GM23248 (cell line): ENCODE data around the gene KIF18B.

Experiments used
- EZH2 ChIP-seq: fragments of 200-600 bp; sonication (generic); IDR thresholded peaks from 2 replicates; pipeline ENCODE4 v1.6.1; 2018; ENCODE audit warnings: antibody characterized with exemption, mild to moderate bottlenecking; ENCODE audit not compliant: insufficient read depth, poor library complexity, severe bottlenecking
- EZH2phosphoT487 ChIP-seq: fragments of 200-600 bp; sonication (generic); IDR thresholded peaks from 2 replicates; pipeline ENCODE4 v1.6.1; 2018; ENCODE audit warnings: antibody characterized with exemption, moderate library complexity, mild to moderate bottlenecking, low read depth; ENCODE audit not compliant: insufficient read depth

DNA sequence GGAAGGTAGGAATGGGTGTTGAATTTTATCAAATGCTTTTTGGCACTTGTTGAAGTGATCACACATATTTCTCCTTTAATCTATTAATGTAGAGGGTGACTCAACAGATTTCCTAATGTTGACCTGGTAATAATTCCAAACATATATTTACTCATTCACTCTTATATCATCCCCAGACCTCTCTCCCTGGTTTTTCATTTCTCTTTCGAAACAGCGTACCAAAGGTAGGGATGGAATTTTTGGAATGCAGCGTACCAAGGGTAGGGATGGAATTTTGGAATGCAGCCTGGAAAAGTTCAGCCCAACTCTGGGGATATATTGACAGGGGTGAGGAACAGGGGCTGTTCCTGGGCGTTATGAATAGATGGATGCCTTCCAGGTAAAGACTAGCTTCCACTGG is 7.3 kb downstream of the KIF18B start:
- TF ChIP-seq EZH2, result no peak
- TF ChIP-seq EZH2phosphoT487, result no peak
